GM23338 (cell line): ENCODE results near the gene NAGA. TPM values are rescaled to one million over a fixed set of nuclear protein-coding genes. Genes with fewer than 3 reads are reported as not detected.

ENCODE experiments used
- ATAC-seq: fragments of 200-7000 bp; cut with Tn5 transposase; 3 replicates; pipeline ENCODE4 v1.9.1; 2020
- DNase-seq: peaks from one replicate; pipeline ENCODE4 v3.0.0-alpha.2; 2015; ENCODE audit warnings: low spot score
- H2AFZ ChIP-seq: fragments of 200-600 bp; sonication (generic); 2 replicates; pipeline ENCODE4 v1.8.0; 2016; ENCODE audit warnings: antibody characterized with exemption, mild to moderate bottlenecking, moderate library complexity
- H3F3A ChIP-seq: fragments of 200-600 bp; sonication (generic); replicated peaks from 2 replicates; pipeline ENCODE4 v1.8.0; 2017; ENCODE audit warnings: antibody characterized with exemption, mixed run types, low read depth
- H3K27ac ChIP-seq: fragments of 200-600 bp; sonication (generic); 2 replicates; pipeline ENCODE4 v1.6.1; 2016; ENCODE audit warnings: low read depth
- H3K27me3 ChIP-seq: fragments of 200-600 bp; sonication (generic); 2 replicates; pipeline ENCODE4 v1.8.0; 2016; ENCODE audit warnings: mild to moderate bottlenecking, mixed run types, moderate library complexity; ENCODE audit not compliant: insufficient read depth
- H3K36me3 ChIP-seq: fragments of 200-600 bp; sonication (generic); 2 replicates; pipeline ENCODE4 v1.8.0; 2016; ENCODE audit warnings: mild to moderate bottlenecking; ENCODE audit not compliant: insufficient read depth
- H3K4me1 ChIP-seq: fragments of 200-600 bp; sonication (generic); 2 replicates; pipeline ENCODE4 v1.8.0; 2016; ENCODE audit warnings: mild to moderate bottlenecking, moderate library complexity; ENCODE audit not compliant: insufficient read depth
- H3K4me2 ChIP-seq: fragments of 200-600 bp; sonication (generic); 2 replicates; pipeline ENCODE4 v1.7.1; 2017; ENCODE audit warnings: mixed run types
- H3K4me3 ChIP-seq: fragments of 200-600 bp; sonication (generic); 2 replicates; pipeline ENCODE4 v1.6.1; 2016; ENCODE audit warnings: mixed run types
- H3K79me2 ChIP-seq: fragments of 200-600 bp; sonication (generic); replicated peaks from 2 replicates; pipeline ENCODE4 v1.8.0; 2017; ENCODE audit warnings: mild to moderate bottlenecking; ENCODE audit not compliant: insufficient read depth
- H3K9me2 ChIP-seq: fragments of 200-600 bp; sonication (generic); 2 replicates; pipeline ENCODE4 v1.8.0; 2017; ENCODE audit not compliant: insufficient read depth
- H4K20me1 ChIP-seq: fragments of 200-600 bp; sonication (generic); replicated peaks from 2 replicates; pipeline ENCODE4 v1.8.0; 2017; ENCODE audit warnings: mild to moderate bottlenecking; ENCODE audit not compliant: insufficient read depth
- H3K27ac Mint-ChIP-seq: 2 replicates; pipeline ENCODE4 v1.8.0; 2020; ENCODE audit warnings: inconsistent platforms, mild to moderate bottlenecking, moderate library complexity, mixed read lengths
- H3K27me3 Mint-ChIP-seq: 3 replicates; pipeline ENCODE4 v1.8.0; 2022; ENCODE audit warnings: low read depth, mild to moderate bottlenecking, moderate library complexity, mixed read lengths, inconsistent platforms; ENCODE audit not compliant: insufficient read depth, poor library complexity
- H3K36me3 Mint-ChIP-seq: 3 replicates; pipeline ENCODE4 v1.8.0; 2021; ENCODE audit warnings: low read depth, mild to moderate bottlenecking, inconsistent platforms, moderate library complexity, mixed read lengths
- H3K4me1 Mint-ChIP-seq: 3 replicates; pipeline ENCODE4 v1.8.0; 2020; ENCODE audit warnings: mild to moderate bottlenecking, inconsistent platforms, mixed read lengths
- H3K4me3 Mint-ChIP-seq: 3 replicates; pipeline ENCODE4 v1.8.0; 2021; ENCODE audit warnings: moderate library complexity, mild to moderate bottlenecking, inconsistent platforms, mixed read lengths
- H3K9me3 Mint-ChIP-seq: 3 replicates; pipeline ENCODE4 v1.8.0; 2020; ENCODE audit warnings: moderate library complexity, mild to moderate bottlenecking, inconsistent platforms, mixed read lengths
- EZH2phosphoT487 ChIP-seq: fragments of 200-600 bp; sonication (generic); IDR thresholded peaks from one replicate; pipeline ENCODE4 v1.8.1; 2018; ENCODE audit warnings: antibody characterized with exemption; ENCODE audit not compliant: unreplicated experiment
- JUNB ChIP-seq: IDR thresholded peaks from one replicate; pipeline ENCODE4 v1.6.1; 2016; ENCODE audit warnings: antibody characterized with exemption; ENCODE audit not compliant: unreplicated experiment
- POLR2AphosphoS5 ChIP-seq: IDR thresholded peaks from 2 replicates; pipeline ENCODE4 v1.6.1; 2016; ENCODE audit warnings: antibody characterized with exemption, low read depth
- STAT1 ChIP-seq: IDR thresholded peaks from one replicate; pipeline ENCODE4 v1.6.1; 2016; ENCODE audit warnings: antibody characterized with exemption; ENCODE audit not compliant: unreplicated experiment
- ZNF114 ChIP-seq: fragments of 250-450 bp; sonication (Bioruptor Pico); IDR thresholded peaks from 2 replicates; pipeline ENCODE4 v1.5.0; 2020; ENCODE audit warnings: mild to moderate bottlenecking, moderate library complexity
- ZNF331 ChIP-seq: fragments of 250-450 bp; sonication (Bioruptor Pico); IDR thresholded peaks from 2 replicates; pipeline ENCODE4 v1.5.0; 2020; ENCODE audit warnings: low read depth, mild to moderate bottlenecking, moderate library complexity
- polyA plus RNA-seq: library from polyadenylated mRNA; unstranded; fragments of >200 nt; fragmentation: Nextera tagmentation; extraction: Ambion mirVana; gene quantifications from 2 replicates; pipeline ENCODE4 v1.2.1, GENCODE V29; 2016
- total RNA-seq: library from RNA; depleted of rRNA; stranded (reverse); fragments of >200 nt; shearing (Covaris generic); gene quantifications from 2 replicates; pipeline ENCODE4 v1.2.3, GENCODE V29; 2014
- TF ChIP-seq, protein P1 (sequence below): IDR thresholded peaks from 2 replicates; pipeline ENCODE4 v1.6.1; 2016; ENCODE audit warnings: antibody characterized with exemption
- TF ChIP-seq, protein P2 (sequence below): fragments of 250-450 bp; sonication (Bioruptor Pico); IDR thresholded peaks from 2 replicates; pipeline ENCODE4 v1.5.0; 2020; ENCODE audit warnings: mild to moderate bottlenecking, moderate library complexity

The NAGA gene
- total and polyA plus RNA-seq, 2 experiments from 2014 or later: 6.3 to 21.4 TPM

DNA sequence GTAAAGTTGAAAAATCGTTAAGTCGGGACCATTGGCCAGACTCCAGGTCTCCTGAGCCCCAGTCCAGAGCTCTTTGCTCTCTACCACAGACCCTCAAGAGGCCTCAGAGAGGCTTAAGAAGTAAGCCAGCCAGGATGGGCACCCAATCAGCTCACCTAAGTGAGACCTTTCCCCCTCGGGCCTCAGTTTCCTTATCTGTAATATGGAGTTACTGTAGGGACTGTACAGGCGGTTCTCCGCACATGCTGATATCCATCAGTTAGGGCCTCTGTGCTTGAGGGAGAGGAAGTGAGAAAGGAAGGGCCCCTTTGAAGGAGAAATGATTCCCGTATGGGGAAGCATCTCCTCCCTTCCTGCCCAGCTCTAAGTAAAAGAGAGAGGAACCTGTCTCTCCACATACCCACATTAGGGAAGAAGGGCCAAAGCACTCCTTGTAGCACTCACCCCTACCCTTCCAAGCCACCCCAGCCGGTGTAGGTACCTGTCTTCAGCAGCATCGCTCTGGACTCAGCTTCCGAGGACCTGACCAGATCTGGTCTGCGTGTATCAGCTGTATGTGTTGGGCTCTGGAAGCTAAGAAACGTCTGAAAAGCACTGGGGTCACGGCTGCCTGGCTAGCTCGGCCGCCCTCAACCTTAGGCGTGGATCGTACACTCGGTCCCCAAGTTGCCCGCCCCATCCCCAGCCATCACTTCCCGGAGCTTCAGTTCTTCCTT is 653 bp downstream of the NAGA start:
- H4K20me1 ChIP-seq: no peaks in the 10 kb centered on the region
- peaks cover 11% of the 10 kb centered on the region for H3K27me3 ChIP-seq
- no peaks in the 10 kb centered on the region; the same call in 1 of the 2 replicates for H3K9me2 ChIP-seq
- H3K9me3 Mint-ChIP-seq: peaks cover 2% of the 10 kb centered on the region; the same call in 2 of the 3 replicates
- H3K36me3 ChIP-seq: no peaks in the 10 kb centered on the region
- ATAC-seq (peak; percentile 7), DNase-seq (no peak)
- peak overlapping the region; percentile 96 for H3K4me2 ChIP-seq
- H3K4me1 Mint-ChIP-seq: peaks cover 35% of the 10 kb centered on the region
- H3K4me3 ChIP-seq: peak overlapping the region; percentile 82
- no peaks in the 10 kb centered on the region; the same call in 1 of the 2 replicates for H3K79me2 ChIP-seq
- peak overlapping the region; percentile 95 for H2AFZ ChIP-seq
- TF ChIP-seq ZNF114 (CRISPR knock-in tag) (no peak), STAT1 (no peak)
- TF ChIP-seq, protein P1, sequence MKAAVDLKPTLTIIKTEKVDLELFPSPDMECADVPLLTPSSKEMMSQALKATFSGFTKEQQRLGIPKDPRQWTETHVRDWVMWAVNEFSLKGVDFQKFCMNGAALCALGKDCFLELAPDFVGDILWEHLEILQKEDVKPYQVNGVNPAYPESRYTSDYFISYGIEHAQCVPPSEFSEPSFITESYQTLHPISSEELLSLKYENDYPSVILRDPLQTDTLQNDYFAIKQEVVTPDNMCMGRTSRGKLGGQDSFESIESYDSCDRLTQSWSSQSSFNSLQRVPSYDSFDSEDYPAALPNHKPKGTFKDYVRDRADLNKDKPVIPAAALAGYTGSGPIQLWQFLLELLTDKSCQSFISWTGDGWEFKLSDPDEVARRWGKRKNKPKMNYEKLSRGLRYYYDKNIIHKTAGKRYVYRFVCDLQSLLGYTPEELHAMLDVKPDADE: no peak
- H3F3A ChIP-seq: peaks cover 14% of the 10 kb centered on the region
- H3K27ac Mint-ChIP-seq: no peak overlapping the region
- H3K4me1 ChIP-seq: peaks cover 43% of the 10 kb centered on the region
- H3K27ac ChIP-seq: 0 out of 2 replicates have a peak overlapping the region, but pooled peaks have one; percentile 63
- peak overlapping the region; percentile 82 for H3K4me3 Mint-ChIP-seq
- H3K27me3 Mint-ChIP-seq: peaks cover 27% of the 10 kb centered on the region
- H3K36me3 Mint-ChIP-seq: peaks cover 30% of the 10 kb centered on the region

DNA sequence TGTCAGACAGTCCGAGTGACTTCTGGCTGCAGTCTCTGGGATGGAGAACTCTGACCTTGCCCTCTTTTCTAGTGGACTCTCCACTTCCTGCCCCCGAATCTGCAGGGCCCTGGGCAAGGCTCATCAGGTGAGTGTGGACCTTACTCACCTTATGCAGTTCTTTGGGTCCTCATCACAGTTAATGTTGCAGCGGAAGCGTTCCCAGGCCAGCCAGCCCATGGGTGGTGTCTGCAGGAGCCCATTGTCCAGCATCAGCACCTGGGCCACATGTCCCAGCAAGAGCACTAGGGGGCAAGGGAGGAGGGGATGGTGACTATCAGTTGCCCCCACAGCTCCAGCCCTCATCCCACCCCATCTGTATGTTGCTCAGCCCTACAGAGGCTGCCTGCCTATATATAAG is 2.3 kb downstream of the NAGA start:
- H3K4me3 ChIP-seq: no peak overlapping the region
- peaks cover 2% of the 10 kb centered on the region; the same call in 1 of the 3 replicates for H3K9me3 Mint-ChIP-seq
- no peak overlapping the region for H3K4me3 Mint-ChIP-seq
- no peaks in the 10 kb centered on the region for H3K79me2 ChIP-seq
- peaks cover 33% of the 10 kb centered on the region for H3K4me1 ChIP-seq
- H3F3A ChIP-seq: peaks cover 14% of the 10 kb centered on the region
- H3K4me1 Mint-ChIP-seq: peaks cover 28% of the 10 kb centered on the region
- no peak for DNase-seq
- H3K27ac ChIP-seq: no peak overlapping the region
- H3K27ac Mint-ChIP-seq: no peak overlapping the region
- no peaks in the 10 kb centered on the region for H3K36me3 ChIP-seq
- H4K20me1 ChIP-seq: no peaks in the 10 kb centered on the region
- H3K4me2 ChIP-seq: no peak overlapping the region
- H3K27me3 ChIP-seq: peaks cover 4% of the 10 kb centered on the region
- H3K9me2 ChIP-seq: no peaks in the 10 kb centered on the region; the same call in 1 of the 2 replicates
- peaks cover 25% of the 10 kb centered on the region for H3K27me3 Mint-ChIP-seq
- H3K36me3 Mint-ChIP-seq: peaks cover 42% of the 10 kb centered on the region
- H2AFZ ChIP-seq: no peak overlapping the region
- no peak for ATAC-seq
- no peak for TF ChIP-seq STAT1
- no peak for TF ChIP-seq POLR2AphosphoS5
- TF ChIP-seq EZH2phosphoT487: no peak
- TF ChIP-seq, protein P1: no peak
- TF ChIP-seq, protein P2, sequence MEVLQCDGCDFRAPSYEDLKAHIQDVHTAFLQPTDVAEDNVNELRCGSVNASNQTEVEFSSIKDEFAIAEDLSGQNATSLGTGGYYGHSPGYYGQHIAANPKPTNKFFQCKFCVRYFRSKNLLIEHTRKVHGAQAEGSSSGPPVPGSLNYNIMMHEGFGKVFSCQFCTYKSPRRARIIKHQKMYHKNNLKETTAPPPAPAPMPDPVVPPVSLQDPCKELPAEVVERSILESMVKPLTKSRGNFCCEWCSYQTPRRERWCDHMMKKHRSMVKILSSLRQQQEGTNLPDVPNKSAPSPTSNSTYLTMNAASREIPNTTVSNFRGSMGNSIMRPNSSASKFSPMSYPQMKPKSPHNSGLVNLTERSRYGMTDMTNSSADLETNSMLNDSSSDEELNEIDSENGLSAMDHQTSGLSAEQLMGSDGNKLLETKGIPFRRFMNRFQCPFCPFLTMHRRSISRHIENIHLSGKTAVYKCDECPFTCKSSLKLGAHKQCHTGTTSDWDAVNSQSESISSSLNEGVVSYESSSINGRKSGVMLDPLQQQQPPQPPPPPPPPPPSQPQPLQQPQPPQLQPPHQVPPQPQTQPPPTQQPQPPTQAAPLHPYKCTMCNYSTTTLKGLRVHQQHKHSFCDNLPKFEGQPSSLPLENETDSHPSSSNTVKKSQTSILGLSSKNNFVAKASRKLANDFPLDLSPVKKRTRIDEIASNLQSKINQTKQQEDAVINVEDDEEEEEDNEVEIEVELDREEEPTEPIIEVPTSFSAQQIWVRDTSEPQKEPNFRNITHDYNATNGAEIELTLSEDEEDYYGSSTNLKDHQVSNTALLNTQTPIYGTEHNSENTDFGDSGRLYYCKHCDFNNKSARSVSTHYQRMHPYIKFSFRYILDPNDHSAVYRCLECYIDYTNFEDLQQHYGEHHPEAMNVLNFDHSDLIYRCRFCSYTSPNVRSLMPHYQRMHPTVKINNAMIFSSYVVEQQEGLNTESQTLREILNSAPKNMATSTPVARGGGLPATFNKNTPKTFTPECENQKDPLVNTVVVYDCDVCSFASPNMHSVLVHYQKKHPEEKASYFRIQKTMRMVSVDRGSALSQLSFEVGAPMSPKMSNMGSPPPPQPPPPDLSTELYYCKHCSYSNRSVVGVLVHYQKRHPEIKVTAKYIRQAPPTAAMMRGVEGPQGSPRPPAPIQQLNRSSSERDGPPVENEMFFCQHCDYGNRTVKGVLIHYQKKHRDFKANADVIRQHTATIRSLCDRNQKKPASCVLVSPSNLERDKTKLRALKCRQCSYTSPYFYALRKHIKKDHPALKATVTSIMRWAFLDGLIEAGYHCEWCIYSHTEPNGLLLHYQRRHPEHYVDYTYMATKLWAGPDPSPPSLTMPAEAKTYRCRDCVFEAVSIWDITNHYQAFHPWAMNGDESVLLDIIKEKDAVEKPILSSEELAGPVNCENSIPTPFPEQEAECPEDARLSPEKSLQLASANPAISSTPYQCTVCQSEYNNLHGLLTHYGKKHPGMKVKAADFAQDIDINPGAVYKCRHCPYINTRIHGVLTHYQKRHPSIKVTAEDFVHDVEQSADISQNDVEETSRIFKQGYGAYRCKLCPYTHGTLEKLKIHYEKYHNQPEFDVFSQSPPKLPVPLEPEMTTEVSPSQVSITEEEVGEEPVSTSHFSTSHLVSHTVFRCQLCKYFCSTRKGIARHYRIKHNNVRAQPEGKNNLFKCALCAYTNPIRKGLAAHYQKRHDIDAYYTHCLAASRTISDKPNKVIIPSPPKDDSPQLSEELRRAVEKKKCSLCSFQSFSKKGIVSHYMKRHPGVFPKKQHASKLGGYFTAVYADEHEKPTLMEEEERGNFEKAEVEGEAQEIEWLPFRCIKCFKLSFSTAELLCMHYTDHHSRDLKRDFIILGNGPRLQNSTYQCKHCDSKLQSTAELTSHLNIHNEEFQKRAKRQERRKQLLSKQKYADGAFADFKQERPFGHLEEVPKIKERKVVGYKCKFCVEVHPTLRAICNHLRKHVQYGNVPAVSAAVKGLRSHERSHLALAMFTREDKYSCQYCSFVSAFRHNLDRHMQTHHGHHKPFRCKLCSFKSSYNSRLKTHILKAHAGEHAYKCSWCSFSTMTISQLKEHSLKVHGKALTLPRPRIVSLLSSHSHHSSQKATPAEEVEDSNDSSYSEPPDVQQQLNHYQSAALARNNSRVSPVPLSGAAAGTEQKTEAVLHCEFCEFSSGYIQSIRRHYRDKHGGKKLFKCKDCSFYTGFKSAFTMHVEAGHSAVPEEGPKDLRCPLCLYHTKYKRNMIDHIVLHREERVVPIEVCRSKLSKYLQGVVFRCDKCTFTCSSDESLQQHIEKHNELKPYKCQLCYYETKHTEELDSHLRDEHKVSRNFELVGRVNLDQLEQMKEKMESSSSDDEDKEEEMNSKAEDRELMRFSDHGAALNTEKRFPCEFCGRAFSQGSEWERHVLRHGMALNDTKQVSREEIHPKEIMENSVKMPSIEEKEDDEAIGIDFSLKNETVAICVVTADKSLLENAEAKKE (CRISPR knock-in tag): no peak
- TF ChIP-seq JUNB: no peak
- TF ChIP-seq ZNF114 (CRISPR knock-in tag): no peak
- no peak for TF ChIP-seq ZNF331 (CRISPR knock-in tag)
